Brain microvascular endothelial cell (primary cell): ENCODE results near the gene IDUA.

ENCODE experiments used
- DNase-seq: peaks from one replicate; pipeline ENCODE4 v3.0.0-alpha.2; 2020
- H3K27ac ChIP-seq: fragments of 250-450 bp; sonication (Bioruptor Pico); 2 replicates; pipeline ENCODE4 v1.5.1; 2020; ENCODE audit warnings: mild to moderate bottlenecking, moderate library complexity
- H3K27me3 ChIP-seq: fragments of 250-450 bp; sonication (Bioruptor Pico); replicated peaks from 2 replicates; pipeline ENCODE4 v1.5.1; 2020; ENCODE audit warnings: mild to moderate bottlenecking
- H3K36me3 ChIP-seq: fragments of 250-450 bp; sonication (Bioruptor Pico); replicated peaks from 2 replicates; pipeline ENCODE4 v1.5.1; 2020; ENCODE audit warnings: mild to moderate bottlenecking
- H3K4me3 ChIP-seq: 2 replicates; pipeline ENCODE4 v1.5.1; 2011; ENCODE audit warnings: low read depth, mild to moderate bottlenecking, control low read depth, low read length, moderate library complexity
- in situ Hi-C: cut with HindIII; loops from 2 replicates; pipeline ENCODE4 v1.10.0; 2017; ENCODE audit warnings: low sequenced_read_pairs, low pct_ligation_motif_present
- TF ChIP-seq, protein P1 (sequence below): IDR thresholded peaks from 2 replicates; pipeline ENCODE4 v1.5.1; 2011; ENCODE audit warnings: low read depth, mild to moderate bottlenecking, moderate library complexity, low read length, control low read depth, inconsistent platforms; ENCODE audit errors: missing control alignments

Gene IDUA

DNA sequence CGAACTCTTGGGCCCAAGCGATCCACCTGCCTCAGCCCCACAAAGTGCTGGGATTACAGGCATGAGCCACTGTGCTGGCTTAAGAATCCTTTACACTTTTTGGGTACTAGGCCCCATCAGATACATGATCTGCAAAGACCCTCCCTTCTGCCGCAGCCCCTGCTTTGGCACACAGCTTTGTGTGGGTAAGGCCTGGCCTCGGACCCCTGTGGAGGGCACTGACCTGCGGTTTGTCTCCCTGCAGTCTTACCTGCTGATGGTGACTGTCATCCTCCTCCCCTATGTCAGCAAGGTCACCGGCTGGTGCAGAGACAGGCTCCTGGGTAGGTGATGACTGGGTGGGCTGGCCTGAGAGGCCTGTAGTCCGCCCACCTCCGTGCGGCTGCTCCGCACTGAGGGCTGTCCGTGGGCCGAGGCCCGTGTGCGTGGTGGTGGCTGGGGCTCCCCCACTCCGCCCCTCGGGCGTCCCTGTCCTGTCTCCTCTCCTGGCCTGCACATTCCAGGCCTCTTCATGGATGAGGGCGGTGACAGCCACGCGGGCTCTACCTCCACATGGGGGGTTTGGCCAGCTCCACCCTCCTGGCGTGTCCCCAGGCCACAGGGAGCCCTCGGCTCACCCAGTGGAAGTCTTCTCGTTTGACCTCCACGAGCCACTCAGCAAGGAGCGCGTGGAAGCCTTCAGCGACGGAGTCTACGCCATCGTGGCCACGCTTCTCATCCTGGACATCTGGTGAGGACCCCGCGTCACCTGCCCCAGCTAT, 31.5 kb upstream of the IDUA start:
- TF ChIP-seq, protein P1, sequence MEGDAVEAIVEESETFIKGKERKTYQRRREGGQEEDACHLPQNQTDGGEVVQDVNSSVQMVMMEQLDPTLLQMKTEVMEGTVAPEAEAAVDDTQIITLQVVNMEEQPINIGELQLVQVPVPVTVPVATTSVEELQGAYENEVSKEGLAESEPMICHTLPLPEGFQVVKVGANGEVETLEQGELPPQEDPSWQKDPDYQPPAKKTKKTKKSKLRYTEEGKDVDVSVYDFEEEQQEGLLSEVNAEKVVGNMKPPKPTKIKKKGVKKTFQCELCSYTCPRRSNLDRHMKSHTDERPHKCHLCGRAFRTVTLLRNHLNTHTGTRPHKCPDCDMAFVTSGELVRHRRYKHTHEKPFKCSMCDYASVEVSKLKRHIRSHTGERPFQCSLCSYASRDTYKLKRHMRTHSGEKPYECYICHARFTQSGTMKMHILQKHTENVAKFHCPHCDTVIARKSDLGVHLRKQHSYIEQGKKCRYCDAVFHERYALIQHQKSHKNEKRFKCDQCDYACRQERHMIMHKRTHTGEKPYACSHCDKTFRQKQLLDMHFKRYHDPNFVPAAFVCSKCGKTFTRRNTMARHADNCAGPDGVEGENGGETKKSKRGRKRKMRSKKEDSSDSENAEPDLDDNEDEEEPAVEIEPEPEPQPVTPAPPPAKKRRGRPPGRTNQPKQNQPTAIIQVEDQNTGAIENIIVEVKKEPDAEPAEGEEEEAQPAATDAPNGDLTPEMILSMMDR = no peak
- no peak for DNase-seq
- in situ Hi-C loops = no loop called here
- Histone ChIP-seq H3K36me3 (peaks cover 4% of the 10 kb centered on the region), H3K27ac (no peak overlapping the region), H3K27me3 (no peaks in the 10 kb centered on the region), H3K4me3 (no peak overlapping the region)

DNA sequence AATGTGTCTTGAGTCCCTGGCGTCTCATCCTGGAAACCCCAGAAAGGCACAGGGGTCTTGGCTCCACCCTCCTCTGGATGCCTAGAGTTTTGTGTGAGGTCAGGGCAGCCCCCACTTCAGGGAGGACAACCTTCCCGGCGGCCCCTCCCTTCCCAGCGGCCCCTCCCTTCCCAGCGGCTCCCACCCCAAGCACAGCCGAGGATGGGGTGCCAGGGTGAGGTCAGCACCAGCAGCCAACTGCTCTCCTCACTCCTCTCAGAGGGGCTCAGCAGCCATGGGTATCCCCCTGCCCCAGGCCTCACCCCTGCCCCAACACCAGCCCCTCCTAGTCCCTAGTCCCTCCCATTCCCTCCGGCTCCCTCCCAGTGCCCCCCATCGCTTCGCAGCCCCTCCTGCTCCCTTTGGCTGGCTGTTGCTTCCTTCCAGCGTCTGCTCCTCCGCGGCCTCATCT, 30.9 kb upstream of the IDUA start:
- in situ Hi-C loops = no loop called here
- no peak overlapping the region for H3K27ac ChIP-seq
- TF ChIP-seq, protein P1 = no peak
- DNase-seq = no peak
- no peaks in the 10 kb centered on the region for H3K27me3 ChIP-seq
- H3K36me3 ChIP-seq = peaks cover 4% of the 10 kb centered on the region
- no peak overlapping the region for H3K4me3 ChIP-seq

DNA sequence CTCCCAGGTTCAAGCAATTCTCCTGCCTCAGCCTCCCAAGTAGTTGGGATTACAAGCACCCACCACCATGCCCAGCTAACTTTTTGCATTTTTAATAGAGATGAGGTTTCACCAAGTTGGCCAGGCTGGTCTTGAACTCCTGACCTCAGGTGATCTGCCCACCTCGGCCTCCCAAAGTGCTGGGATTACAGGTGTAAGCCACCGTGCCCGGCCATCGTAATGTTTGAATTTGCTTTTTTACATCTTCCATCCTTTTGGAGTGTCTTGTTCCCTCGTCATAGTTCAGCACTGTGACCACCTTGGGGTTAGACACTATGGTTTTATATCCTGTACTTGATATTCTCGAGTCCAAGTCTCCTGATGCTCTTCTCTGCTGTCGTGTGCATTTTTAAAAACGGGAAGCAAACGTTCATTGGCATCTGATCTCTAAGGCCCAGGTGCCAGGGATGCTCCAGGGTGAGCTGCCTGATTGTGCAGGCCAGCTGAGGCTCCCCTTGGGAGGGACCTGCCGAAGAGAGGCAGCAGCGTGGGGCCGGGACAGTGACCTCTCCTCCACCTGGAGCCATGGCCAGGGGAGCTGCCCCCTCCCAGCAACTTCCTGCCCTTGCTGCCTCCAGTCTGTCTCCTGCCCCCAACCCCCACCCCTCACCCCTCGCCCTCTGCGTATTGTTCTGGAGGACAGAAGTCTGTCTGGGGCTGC, 30.2 kb upstream of the IDUA start:
- H3K36me3 ChIP-seq = peaks cover 4% of the 10 kb centered on the region
- no peak overlapping the region for H3K4me3 ChIP-seq
- H3K27me3 ChIP-seq = no peaks in the 10 kb centered on the region
- no peak overlapping the region for H3K27ac ChIP-seq
- in situ Hi-C loops = no loop called here
- no peak for DNase-seq
- TF ChIP-seq, protein P1 = no peak

- TF ChIP-seq, protein P1 = no peak
- Histone ChIP-seq H3K27me3 (no peaks in the 10 kb centered on the region), H3K4me3 (no peak overlapping the region), H3K36me3 (peaks cover 5% of the 10 kb centered on the region), H3K27ac (no peak overlapping the region)
- in situ Hi-C loops = no loop called here
- DNase-seq = no peak
Measured at GRCh38 chr4:957231-957580, 29.6 kb upstream of the IDUA start.

DNA sequence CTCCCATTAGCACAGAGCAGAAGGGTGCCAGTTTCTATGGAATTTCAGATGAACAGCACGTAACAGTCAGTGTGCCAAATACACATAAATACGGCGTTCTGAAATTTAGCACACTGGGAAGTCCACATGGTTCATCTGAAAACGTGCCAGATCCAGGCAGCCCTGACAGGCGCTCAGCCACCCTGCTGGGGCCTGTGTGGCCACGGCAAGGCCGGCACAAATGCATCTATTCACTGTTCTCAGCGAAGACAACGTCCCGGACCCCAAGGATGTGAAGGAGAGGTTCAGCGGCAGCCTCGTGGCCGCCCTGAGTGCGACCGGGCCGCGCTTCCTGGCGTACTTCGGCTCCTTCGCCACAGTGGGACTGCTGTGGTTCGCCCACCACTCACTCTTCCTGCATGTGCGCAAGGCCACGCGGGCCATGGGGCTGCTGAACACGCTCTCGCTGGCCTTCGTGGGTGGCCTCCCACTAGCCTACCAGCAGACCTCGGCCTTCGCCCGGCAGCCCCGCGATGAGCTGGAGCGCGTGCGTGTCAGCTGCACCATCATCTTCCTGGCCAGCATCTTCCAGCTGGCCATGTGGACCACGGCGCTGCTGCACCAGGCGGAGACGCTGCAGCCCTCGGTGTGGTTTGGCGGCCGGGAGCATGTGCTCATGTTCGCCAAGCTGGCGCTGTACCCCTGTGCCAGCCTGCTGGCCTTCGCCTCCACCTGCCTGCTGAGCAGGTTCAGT, 29.1 kb upstream of the IDUA start:
- Histone ChIP-seq H3K4me3 (no peak overlapping the region), H3K27ac (no peak overlapping the region), H3K27me3 (no peaks in the 10 kb centered on the region), H3K36me3 (peaks cover 11% of the 10 kb centered on the region)
- TF ChIP-seq, protein P1 = no peak
- DNase-seq = no peak
- in situ Hi-C loops = no loop called here
